ENCODE data around the gene RFT1.

DNA sequence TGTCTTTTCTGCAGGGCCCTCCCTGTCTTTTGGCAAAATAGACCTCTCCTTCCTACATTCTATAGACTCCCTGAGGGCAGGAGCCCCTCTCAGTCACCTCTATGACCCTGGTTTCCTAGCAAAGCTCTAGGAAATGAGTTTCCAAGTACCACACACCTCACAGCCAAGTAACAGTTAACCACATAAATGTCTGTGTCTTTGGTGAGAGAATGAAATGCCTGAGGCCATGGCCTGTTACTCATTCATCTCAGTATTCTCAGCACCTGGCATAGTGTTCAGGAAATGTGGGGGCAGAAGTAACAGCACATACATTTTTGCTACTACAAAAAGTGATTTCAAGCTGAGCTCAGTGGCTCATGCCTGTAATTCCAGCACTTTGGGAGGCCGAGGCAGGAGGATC, 21.0 kb downstream of the RFT1 start:
- TF ChIP-seq, protein P1, sequence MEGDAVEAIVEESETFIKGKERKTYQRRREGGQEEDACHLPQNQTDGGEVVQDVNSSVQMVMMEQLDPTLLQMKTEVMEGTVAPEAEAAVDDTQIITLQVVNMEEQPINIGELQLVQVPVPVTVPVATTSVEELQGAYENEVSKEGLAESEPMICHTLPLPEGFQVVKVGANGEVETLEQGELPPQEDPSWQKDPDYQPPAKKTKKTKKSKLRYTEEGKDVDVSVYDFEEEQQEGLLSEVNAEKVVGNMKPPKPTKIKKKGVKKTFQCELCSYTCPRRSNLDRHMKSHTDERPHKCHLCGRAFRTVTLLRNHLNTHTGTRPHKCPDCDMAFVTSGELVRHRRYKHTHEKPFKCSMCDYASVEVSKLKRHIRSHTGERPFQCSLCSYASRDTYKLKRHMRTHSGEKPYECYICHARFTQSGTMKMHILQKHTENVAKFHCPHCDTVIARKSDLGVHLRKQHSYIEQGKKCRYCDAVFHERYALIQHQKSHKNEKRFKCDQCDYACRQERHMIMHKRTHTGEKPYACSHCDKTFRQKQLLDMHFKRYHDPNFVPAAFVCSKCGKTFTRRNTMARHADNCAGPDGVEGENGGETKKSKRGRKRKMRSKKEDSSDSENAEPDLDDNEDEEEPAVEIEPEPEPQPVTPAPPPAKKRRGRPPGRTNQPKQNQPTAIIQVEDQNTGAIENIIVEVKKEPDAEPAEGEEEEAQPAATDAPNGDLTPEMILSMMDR (IDR thresholded peaks at IDR 0.05; ENCODE audit: low read depth, low read length) = no peak
- TF ChIP-seq POLR2A (IDR thresholded peaks at IDR 0.05; ENCODE audit: extremely low read depth, insufficient read length) = no peak
- TF ChIP-seq, protein P2, sequence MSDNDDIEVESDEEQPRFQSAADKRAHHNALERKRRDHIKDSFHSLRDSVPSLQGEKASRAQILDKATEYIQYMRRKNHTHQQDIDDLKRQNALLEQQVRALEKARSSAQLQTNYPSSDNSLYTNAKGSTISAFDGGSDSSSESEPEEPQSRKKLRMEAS (IDR thresholded peaks at IDR 0.05; ENCODE audit: low read depth, low read length) = no peak
